Right cardiac atrium (tissue), 5 donors: ENCODE results near the gene PHLPP2. TPM values are rescaled to one million over a fixed set of nuclear protein-coding genes. Genes with fewer than 3 reads are reported as not detected.
"Not testable (repeated sequence)": the region's sequence is repeated elsewhere in the genome, so short reads cannot be mapped to it uniquely, and the experiment has no call there.

Source experiments
- ATAC-seq, 2 donors: fragments of 200-7000 bp; cut with Tn5 transposase; one replicate each; pipeline versions ENCODE4 v1.8.0 to v1.9.1; 2020; ENCODE audit warnings: moderate library complexity in 2 of 2, mild to moderate bottlenecking in 1 of 2
- DNase-seq, 3 donors: peaks; one replicate each; pipeline ENCODE4 v3.0.0-alpha.2; 2020
- H3K27ac ChIP-seq: one replicate; pipeline ENCODE4 v1.5.1; 2013; ENCODE audit warnings: mild to moderate bottlenecking, low read length, control low read depth, moderate library complexity
- H3K27me3 ChIP-seq: one replicate; pipeline ENCODE4 v1.6.1; 2013; ENCODE audit not compliant: control insufficient read depth, insufficient read depth
- H3K4me1 ChIP-seq: one replicate; pipeline ENCODE4 v1.6.1; 2013; ENCODE audit warnings: low read length; ENCODE audit not compliant: control insufficient read depth, insufficient read depth
- H3K4me3 ChIP-seq: one replicate; pipeline ENCODE4 v1.5.1; 2013; ENCODE audit warnings: low read length, control low read depth
- H3K9me3 ChIP-seq: one replicate; pipeline ENCODE4 v1.6.1; 2013; ENCODE audit warnings: low read length; ENCODE audit not compliant: control insufficient read depth
- WGBS: extraction: QIAGEN DNeasy Blood & Tissue Kit; methylation state at CpG from one replicate; pipeline ENCODE4 v1.1.7; 2013; 5-methylcytosine and 5-hydroxymethylcytosine counted together
- intact Hi-C, 4 donors: fragments of 100-400 bp; cut with DNase I; formaldehyde crosslinking; loops; one replicate each; pipeline versions ENCODE4 v1.11.0 to v1.14.0; 2022 to 2023
- polyA plus RNA-seq: library from polyadenylated mRNA; stranded (reverse); fragments of 200-250 nt; gene quantifications from one replicate; pipeline ENCODE4 v1.2.3, GENCODE V29; 2013
- total RNA-seq, 4 donors: library from RNA; stranded (reverse); fragmentation: NEBNext Ultra II Directional; extraction: Animal tissue kit (Norgen Biotek cat#: 25700); gene quantifications; one replicate each; pipeline ENCODE4 v1.2.1, GENCODE V29; 2021
- donor health status: healthy with polysubstance abuse.
- donor health status: DM: no; HTN: yes; CAD: no.
- donor health status: DM: no; HTN: no; CAD: no.
- donor health status: DM: no; HTN: yes; CAD: no; lungs with severe emphysema.
- donor health status: DM: yes; HTN: yes; CAD: no.

PHLPP2 gene
- total and polyA plus RNA-seq, 5 donors: 1.9 to 6.8 (median 6.5) TPM

- Histone ChIP-seq H3K27me3 (no peaks in the 10 kb centered on the region), H3K27ac (no peak overlapping the region), H3K4me1 (no peaks in the 10 kb centered on the region), H3K9me3 (no peaks in the 10 kb centered on the region), H3K4me3 (no peak overlapping the region)
- ATAC-seq (no peak), DNase-seq (no peak)
- intact Hi-C loops: no loop called here
- 70% methylated on average over 4 of the region's 4 CpGs for WGBS
Measured at GRCh38 chr16:71618429-71618828, 106.1 kb downstream of the PHLPP2 start.

DNA sequence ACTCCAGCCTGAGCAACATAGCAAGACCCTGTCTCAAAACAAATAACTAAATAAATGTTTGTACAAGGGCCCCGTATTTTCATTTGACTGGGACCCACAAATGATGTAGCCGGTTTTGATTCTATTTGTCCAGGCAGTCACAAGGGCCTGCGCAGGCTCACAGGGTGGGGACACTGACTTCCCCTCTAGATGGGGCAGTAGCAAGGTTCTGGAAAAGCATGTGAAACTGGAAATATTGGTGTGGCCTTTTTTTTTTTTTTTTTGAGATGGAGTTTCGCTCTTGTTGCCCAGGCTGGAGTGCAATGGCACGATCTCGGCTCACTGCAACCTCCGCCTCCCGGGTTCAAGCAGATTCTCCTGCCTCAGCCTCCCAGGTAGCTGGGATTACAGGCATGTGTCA, 109.5 kb downstream of the PHLPP2 start:
- not testable (repeated sequence) for DNase-seq, H3K9me3 ChIP-seq, H3K4me3 ChIP-seq, ATAC-seq, H3K4me1 ChIP-seq, H3K27ac ChIP-seq, H3K27me3 ChIP-seq
- 86% methylated on average over 8 of the region's 8 CpGs for WGBS
- intact Hi-C loops: loop anchor here in 1 of 4 donors (5.0 kb wide), 1 partner anchor 203 kb away; no protein-coding TSS in a partner anchor

DNA sequence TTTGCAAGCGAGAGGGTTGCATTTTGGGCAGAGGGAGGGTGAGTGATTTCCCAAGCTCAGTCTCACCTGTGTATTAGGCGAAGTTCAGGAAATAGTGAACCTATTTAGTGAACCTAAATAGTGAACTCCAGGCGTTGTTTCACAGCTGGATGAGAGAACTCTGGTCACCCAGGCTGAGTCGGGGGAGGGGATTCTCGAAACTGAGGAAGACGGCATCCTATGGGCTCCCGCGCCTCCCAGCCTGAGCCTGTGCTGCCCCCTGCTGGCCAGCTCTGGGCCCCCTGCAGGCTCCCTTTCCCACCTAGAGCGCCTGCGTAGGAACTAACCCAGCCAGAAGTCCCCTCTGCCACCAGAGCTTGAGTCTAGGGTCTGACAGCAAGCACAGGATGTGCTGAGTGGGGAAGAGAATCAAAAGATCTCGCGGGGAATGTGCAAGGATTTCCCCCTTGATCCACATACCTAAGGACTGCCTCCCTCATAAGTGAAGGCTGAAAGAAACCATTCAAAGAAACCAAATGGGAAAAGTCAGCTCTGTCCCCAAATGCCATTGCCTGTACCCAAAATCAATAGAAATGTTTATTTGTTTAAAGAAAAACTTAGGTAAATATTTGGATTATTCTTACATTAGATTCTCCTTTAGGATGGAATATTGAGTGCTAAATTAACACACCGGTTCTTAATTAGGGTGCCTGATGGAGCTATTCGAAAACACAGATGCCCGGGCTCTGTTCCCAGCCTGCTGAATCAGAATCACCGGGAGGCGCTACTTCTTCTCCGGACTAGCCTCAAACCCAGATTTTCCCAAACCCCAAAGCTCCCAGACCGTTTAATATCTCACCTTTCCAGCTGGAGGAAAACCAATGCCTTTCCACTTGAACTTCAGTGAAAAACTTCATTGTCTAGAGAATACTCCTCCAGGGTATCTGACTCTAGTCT, 113.3 kb downstream of the PHLPP2 start:
- no peaks in the 10 kb centered on the region for H3K9me3 ChIP-seq
- H3K4me3 ChIP-seq: no peak overlapping the region
- no peaks in the 10 kb centered on the region for H3K4me1 ChIP-seq
- no peak overlapping the region for H3K27ac ChIP-seq
- ATAC-seq (peak; percentile 89 to 92), DNase-seq (peak; percentile 65 to 87 (median 85))
- intact Hi-C loops: loop anchor here in 3 of 4 donors (2.0 to 5.0 kb wide), 2 partner anchors 198 to 199 kb away; no protein-coding TSS in a partner anchor
- H3K27me3 ChIP-seq: no peaks in the 10 kb centered on the region
- WGBS: 14% methylated on average over 19 of the region's 19 CpGs

DNA sequence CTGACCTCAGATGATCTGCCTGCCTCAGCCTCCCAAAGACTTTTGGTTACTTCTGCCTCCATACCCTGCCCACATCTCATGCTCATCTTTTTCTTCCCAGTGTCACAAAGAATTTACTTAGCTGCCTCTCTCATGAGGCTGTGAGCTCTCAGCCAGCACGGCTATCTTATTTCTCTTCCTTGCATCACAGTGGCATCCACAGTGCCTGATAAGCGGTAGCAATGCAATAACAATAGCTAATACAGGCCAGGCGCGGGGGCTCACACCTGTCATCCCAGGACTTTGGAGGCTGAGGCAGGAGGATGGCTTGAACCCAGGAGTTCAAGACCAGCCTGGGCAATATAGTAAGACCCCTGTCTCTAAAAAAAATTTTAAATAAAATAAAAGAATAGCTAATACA, 114.1 kb downstream of the PHLPP2 start:
- Histone ChIP-seq H3K9me3 (no peaks in the 10 kb centered on the region), H3K27ac (no peak overlapping the region), H3K4me1 (no peaks in the 10 kb centered on the region), H3K4me3 (no peak overlapping the region), H3K27me3 (no peaks in the 10 kb centered on the region)
- DNase-seq (no peak), ATAC-seq (no peak)
- intact Hi-C loops: loop anchor here in 3 of 4 donors (2.0 to 5.0 kb wide), 2 partner anchors 198 kb away; no protein-coding TSS in a partner anchor
- WGBS: 55% methylated on average over 4 of the region's 4 CpGs

- no peak for ATAC-seq
- Histone ChIP-seq H3K4me1 (no peaks in the 10 kb centered on the region), H3K9me3 (no peaks in the 10 kb centered on the region), H3K27me3 (no peaks in the 10 kb centered on the region), H3K27ac (no peak overlapping the region), H3K4me3 (no peak overlapping the region)
- 50% methylated on average over 2 of the region's 2 CpGs for WGBS
- DNase-seq: no peak
- intact Hi-C loops: no loop called here
Measured at GRCh38 chr16:71609066-71609465, 115.4 kb downstream of the PHLPP2 start.

DNA sequence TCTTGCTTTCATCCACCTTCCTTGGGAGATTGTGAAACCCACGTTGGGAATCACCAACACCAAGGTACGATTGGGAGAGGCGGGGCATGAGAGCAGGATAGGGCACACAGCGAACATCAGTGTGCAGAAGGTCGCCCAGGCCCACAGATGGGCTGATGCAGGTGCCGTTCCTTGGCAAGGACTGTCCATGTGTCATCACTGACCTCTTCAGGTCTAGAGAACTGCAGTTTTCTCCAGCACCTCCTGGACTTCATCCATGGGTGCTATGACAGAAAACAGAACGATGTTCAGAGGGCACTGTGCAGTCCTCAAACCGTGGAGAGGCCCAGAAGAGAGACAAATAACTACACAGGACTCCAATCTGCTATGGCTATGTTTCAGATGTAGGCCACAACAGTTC, 123.7 kb downstream of the PHLPP2 start:
- 75% methylated on average over 8 of the region's 8 CpGs for whole genome bisulfite sequencing
- ATAC-seq (no peak), DNase-seq (no peak)
- intact Hi-C loops: no loop called here
- Histone ChIP-seq H3K4me3 (no peak overlapping the region), H3K9me3 (no peaks in the 10 kb centered on the region), H3K27me3 (no peaks in the 10 kb centered on the region), H3K27ac (no peak overlapping the region), H3K4me1 (no peaks in the 10 kb centered on the region)

GRCh38 chr16:71598426-71598825, 126.1 kb downstream of the PHLPP2 start:
- WGBS: 55% methylated on average over 2 of the region's 2 CpGs
- intact Hi-C loops, H3K4me1 ChIP-seq, DNase-seq, H3K27ac ChIP-seq, H3K27me3 ChIP-seq, H3K9me3 ChIP-seq, H3K4me3 ChIP-seq, ATAC-seq: not testable (repeated sequence)

DNA sequence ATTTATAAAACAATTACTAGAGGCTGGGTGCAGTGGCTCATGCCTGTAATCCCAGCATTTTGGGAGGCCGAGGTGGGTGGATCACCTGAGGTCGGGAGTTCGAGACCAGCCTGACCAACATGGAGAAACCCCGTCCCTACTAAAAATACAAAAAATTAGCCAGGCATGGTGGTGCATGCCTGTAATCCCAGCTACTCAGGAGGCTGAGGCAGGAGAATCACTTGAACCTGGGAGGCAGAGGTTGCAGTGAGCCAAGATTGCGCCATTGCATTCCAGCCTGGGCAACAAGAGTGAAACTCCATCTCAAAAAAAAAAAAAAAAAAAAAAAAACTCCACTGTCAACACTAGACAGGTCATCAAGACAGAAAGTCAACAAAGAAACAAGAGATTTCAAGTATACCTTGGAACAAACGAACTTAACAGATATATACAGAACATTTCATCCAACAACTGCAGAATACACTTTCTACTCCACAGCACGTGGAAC, 129.1 kb downstream of the PHLPP2 start:
- H3K27ac ChIP-seq, H3K4me3 ChIP-seq, DNase-seq, ATAC-seq, H3K4me1 ChIP-seq, H3K9me3 ChIP-seq, H3K27me3 ChIP-seq, intact Hi-C loops: not testable (repeated sequence)
- WGBS: 92% methylated on average over 7 of the region's 7 CpGs

Other genes starting within 250 kb of the PHLPP2 start
- gene ZNF19, start 235.4 kb downstream of the PHLPP2 start, total RNA-seq: 1 to 10 TPM; 2.3 to 4.0 (median 3.2) TPM
- gene ZNF19, start 235.4 kb downstream of the PHLPP2 start, polyA plus RNA-seq: 1.7 TPM
- gene CHST4, start 198.3 kb downstream of the PHLPP2 start, total RNA-seq: not detected
- not detected for gene CHST4, start 198.3 kb downstream of the PHLPP2 start, polyA plus RNA-seq
- gene TAT, start 147.6 kb downstream of the PHLPP2 start, total RNA-seq: under 1 TPM in 1 of 4 donors, not detected in 3; 0.08 TPM
- gene TAT, start 147.6 kb downstream of the PHLPP2 start, polyA plus RNA-seq: 0.02 TPM
- not detected for gene MARVELD3, start 98.5 kb downstream of the PHLPP2 start, total RNA-seq
- gene MARVELD3, start 98.5 kb downstream of the PHLPP2 start, polyA plus RNA-seq: 0.02 TPM
- gene AP1G1, start 84.1 kb upstream of the PHLPP2 start, total RNA-seq: 10 to 100 TPM; 36.2 to 47.8 (median 37.8) TPM
- 11.2 TPM for gene AP1G1, start 84.1 kb upstream of the PHLPP2 start, polyA plus RNA-seq
- gene ATXN1L, start 121.3 kb upstream of the PHLPP2 start, total RNA-seq: 10 to 100 TPM; 16.2 to 20.1 (median 17.1) TPM
- 8.7 TPM for gene ATXN1L, start 121.3 kb upstream of the PHLPP2 start, polyA plus RNA-seq
- 1 to 10 TPM; 6.3 to 8.5 (median 6.9) TPM for gene ZNF821, start 159.5 kb upstream of the PHLPP2 start, total RNA-seq
- gene ZNF821, start 159.5 kb upstream of the PHLPP2 start, polyA plus RNA-seq: 5.0 TPM
- 100 to 1,000 TPM; 128 to 148 (median 139) TPM for gene IST1, start 170.8 kb upstream of the PHLPP2 start, total RNA-seq
- 89.5 TPM for gene IST1, start 170.8 kb upstream of the PHLPP2 start, polyA plus RNA-seq